Fibroblast of the aortic adventitia (primary cell): Measurements from ENCODE around the gene CTXND2. TPM values are rescaled to one million over a fixed set of nuclear protein-coding genes. Genes with fewer than 3 reads are reported as not detected.
"Not testable (repeated sequence)": the region's sequence is repeated elsewhere in the genome, so short reads cannot be mapped to it uniquely, and the experiment has no call there.

Experiments used
- DNase-seq: peaks from one replicate; pipeline ENCODE4 v3.0.0-alpha.2; 2010; ENCODE audit warnings: low read depth
- H3K4me3 ChIP-seq: 2 replicates; pipeline ENCODE4 v1.5.1; 2011; ENCODE audit warnings: low read depth, mild to moderate bottlenecking, control low read depth, low read length, moderate library complexity
- total RNA-seq: library from RNA; depleted of rRNA; stranded (reverse); fragments of >200 nt; gene quantifications from 2 replicates; pipeline ENCODE4 v1.2.3, GENCODE V29; 2012; ENCODE audit warnings: low replicate concordance
- TF ChIP-seq, protein P1 (sequence below): IDR thresholded peaks from 2 replicates; pipeline ENCODE4 v1.5.1; 2011; ENCODE audit warnings: mild to moderate bottlenecking, low read length, control low read depth, inconsistent platforms; ENCODE audit not compliant: insufficient read depth

Gene CTXND2
- total RNA-seq, 1 donor: not detected

DNA sequence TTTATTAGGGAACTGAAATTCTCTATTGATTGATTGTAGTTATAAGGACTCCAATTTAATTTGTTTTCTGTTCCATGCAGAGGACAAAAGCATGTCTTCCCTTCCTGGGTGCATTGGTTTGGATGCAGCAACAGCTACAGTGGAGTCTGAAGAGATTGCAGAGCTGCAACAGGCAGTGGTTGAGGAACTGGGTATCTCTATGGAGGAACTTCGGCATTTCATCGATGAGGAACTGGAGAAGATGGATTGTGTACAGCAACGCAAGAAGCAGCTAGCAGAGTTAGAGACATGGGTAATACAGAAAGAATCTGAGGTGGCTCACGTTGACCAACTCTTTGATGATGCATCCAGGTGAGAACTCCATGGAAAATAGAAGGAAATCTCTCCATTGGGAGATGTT is 40.7 kb downstream of the CTXND2 start:
- H3K4me3 ChIP-seq: no peak overlapping the region
- TF ChIP-seq, protein P1, sequence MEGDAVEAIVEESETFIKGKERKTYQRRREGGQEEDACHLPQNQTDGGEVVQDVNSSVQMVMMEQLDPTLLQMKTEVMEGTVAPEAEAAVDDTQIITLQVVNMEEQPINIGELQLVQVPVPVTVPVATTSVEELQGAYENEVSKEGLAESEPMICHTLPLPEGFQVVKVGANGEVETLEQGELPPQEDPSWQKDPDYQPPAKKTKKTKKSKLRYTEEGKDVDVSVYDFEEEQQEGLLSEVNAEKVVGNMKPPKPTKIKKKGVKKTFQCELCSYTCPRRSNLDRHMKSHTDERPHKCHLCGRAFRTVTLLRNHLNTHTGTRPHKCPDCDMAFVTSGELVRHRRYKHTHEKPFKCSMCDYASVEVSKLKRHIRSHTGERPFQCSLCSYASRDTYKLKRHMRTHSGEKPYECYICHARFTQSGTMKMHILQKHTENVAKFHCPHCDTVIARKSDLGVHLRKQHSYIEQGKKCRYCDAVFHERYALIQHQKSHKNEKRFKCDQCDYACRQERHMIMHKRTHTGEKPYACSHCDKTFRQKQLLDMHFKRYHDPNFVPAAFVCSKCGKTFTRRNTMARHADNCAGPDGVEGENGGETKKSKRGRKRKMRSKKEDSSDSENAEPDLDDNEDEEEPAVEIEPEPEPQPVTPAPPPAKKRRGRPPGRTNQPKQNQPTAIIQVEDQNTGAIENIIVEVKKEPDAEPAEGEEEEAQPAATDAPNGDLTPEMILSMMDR: no peak
- DNase-seq: no peak

- no peak overlapping the region for H3K4me3 ChIP-seq
- TF ChIP-seq, protein P1: no peak
- peak; percentile 22 for DNase-seq
Observed at GRCh38 chr1:150928286-150928685, 41.4 kb downstream of the CTXND2 start.

- DNase-seq, H3K4me3 ChIP-seq: not testable (repeated sequence)
Observed at GRCh38 chr1:150928775-150929174, 41.8 kb downstream of the CTXND2 start.

GRCh38 chr1:150931773-150932172 is 44.8 kb downstream of the CTXND2 start:
- DNase-seq: peak; percentile 36
- TF ChIP-seq, protein P1: no peak
- H3K4me3 ChIP-seq: no peak overlapping the region

DNA sequence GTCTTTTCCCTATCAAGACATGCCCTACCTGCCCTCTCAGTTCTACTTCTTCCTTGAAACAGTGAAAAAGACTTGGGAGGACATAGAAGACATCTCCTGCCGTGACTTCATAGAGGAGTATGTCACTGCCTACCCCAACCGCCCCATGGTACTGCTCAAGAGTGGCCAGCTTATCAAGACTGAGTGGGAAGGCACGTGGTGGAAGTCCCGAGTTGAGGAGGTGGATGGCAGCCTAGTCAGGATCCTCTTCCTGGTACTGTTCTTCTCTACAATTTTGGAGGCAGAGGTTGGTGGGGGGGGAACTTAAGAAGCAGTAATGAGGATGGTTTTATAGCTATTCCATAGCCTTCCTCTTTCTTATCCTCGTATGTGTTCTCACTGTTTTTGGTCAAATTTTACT is 57.9 kb downstream of the CTXND2 start:
- H3K4me3 ChIP-seq: no peak overlapping the region
- DNase-seq: no peak
- TF ChIP-seq, protein P1: no peak

GRCh38 chr1:150954708-150955107 is 67.8 kb downstream of the CTXND2 start:
- TF ChIP-seq, protein P1: no peak
- no peak overlapping the region for H3K4me3 ChIP-seq
- DNase-seq: no peak

DNA sequence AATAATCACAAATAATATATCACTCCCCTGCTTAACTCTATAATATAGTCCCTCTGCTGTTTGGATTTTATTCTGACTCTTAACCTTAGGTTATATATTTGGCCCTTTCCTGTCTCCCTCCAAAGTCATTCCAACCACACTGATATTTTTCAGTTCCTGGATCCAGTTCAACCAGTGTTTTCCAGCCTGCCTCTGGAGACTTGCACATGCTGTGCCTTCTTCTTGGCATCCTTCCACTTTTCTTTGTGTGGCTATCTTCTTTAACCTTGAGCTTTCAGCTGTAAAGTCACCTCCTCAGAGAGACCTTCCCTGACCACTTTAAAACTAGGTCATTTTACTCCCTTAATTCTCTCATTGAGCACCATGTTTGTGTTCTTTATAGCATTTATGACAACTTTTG is 68.3 kb downstream of the CTXND2 start:
- DNase-seq: no peak
- no peak overlapping the region for H3K4me3 ChIP-seq
- TF ChIP-seq, protein P1: no peak
